ENCODE results near the gene CENPC.
"Not testable (repeated sequence)": the region's sequence is repeated elsewhere in the genome, so short reads cannot be mapped to it uniquely, and the experiment has no call there.

Gene CENPC

GRCh38 chr4:67475155-67475554 lies 70.1 kb downstream of the CENPC start:
- no peak for DNase-seq (ENCODE audit: low read depth in 2 of 2)

GRCh38 chr4:67470871-67471270 lies 74.4 kb downstream of the CENPC start:
- DNase-seq (ENCODE audit: low read depth in 2 of 2) = no peak

- no peak for DNase-seq (ENCODE audit: low read depth in 2 of 2)
Observed at GRCh38 chr4:67468830-67469229, 76.5 kb downstream of the CENPC start.

GRCh38 chr4:67466751-67467150 lies 78.6 kb downstream of the CENPC start:
- DNase-seq (ENCODE audit: low read depth in 2 of 2) = no peak

GRCh38 chr4:67465763-67466052 lies 79.6 kb downstream of the CENPC start:
- DNase-seq (ENCODE audit: low read depth in 2 of 2) = no peak

- no peak for DNase-seq (ENCODE audit: low read depth in 2 of 2)
Observed at GRCh38 chr4:67465032-67465762, 80.1 kb downstream of the CENPC start.

- no peak for DNase-seq (ENCODE audit: low read depth in 2 of 2)
Observed at GRCh38 chr4:67460574-67460973, 84.7 kb downstream of the CENPC start.

GRCh38 chr4:67459164-67459563 lies 86.1 kb downstream of the CENPC start:
- DNase-seq (ENCODE audit: low read depth in 2 of 2) = no peak

- DNase-seq (ENCODE audit: low read depth in 2 of 2) = no peak
Observed at GRCh38 chr4:67456577-67457196, 88.6 kb downstream of the CENPC start.

GRCh38 chr4:67452846-67453205 lies 92.5 kb downstream of the CENPC start:
- not testable (repeated sequence) for DNase-seq (ENCODE audit: low read depth in 2 of 2)

GRCh38 chr4:67452100-67452845 lies 93.0 kb downstream of the CENPC start:
- no peak for DNase-seq (ENCODE audit: low read depth in 2 of 2)

GRCh38 chr4:67451464-67451863 lies 93.8 kb downstream of the CENPC start:
- DNase-seq (ENCODE audit: low read depth in 2 of 2) = no peak

- no peak for DNase-seq (ENCODE audit: low read depth in 2 of 2)
Observed at GRCh38 chr4:67448621-67449020, 96.7 kb downstream of the CENPC start.

- no peak for DNase-seq (ENCODE audit: low read depth in 2 of 2)
Observed at GRCh38 chr4:67447873-67448272, 97.4 kb downstream of the CENPC start.

GRCh38 chr4:67446811-67447210 lies 98.5 kb downstream of the CENPC start:
- DNase-seq (ENCODE audit: low read depth in 2 of 2) = no peak

GRCh38 chr4:67445881-67446280 lies 99.4 kb downstream of the CENPC start:
- DNase-seq (ENCODE audit: low read depth in 2 of 2) = not testable (repeated sequence)

GRCh38 chr4:67438975-67439374 lies 106.3 kb downstream of the CENPC start:
- DNase-seq (ENCODE audit: low read depth in 2 of 2) = no peak

GRCh38 chr4:67437974-67438713 lies 107.2 kb downstream of the CENPC start:
- DNase-seq (ENCODE audit: low read depth in 2 of 2) = no peak

- DNase-seq (ENCODE audit: low read depth in 2 of 2) = no peak
Observed at GRCh38 chr4:67436742-67437141, 108.6 kb downstream of the CENPC start.

- no peak for DNase-seq (ENCODE audit: low read depth in 2 of 2)
Observed at GRCh38 chr4:67430989-67431388, 114.3 kb downstream of the CENPC start.

GRCh38 chr4:67428819-67429218 lies 116.5 kb downstream of the CENPC start:
- DNase-seq (ENCODE audit: low read depth in 2 of 2) = no peak

Data from stimulated activated CD4-positive, alpha-beta T cell treated with anti-CD3 and anti-CD28 coated beads, Interleukin-4, amount 100 ng/mL, for 48 hours (primary cell).